Lung (tissue), 12 donors: ENCODE results near the gene C11orf91. TPM values are rescaled to one million over a fixed set of nuclear protein-coding genes. Genes with fewer than 3 reads are reported as not detected.

Experiments
- ATAC-seq: fragments of 200-7000 bp; cut with Tn5 transposase; one replicate; pipeline ENCODE4 v1.9.1; 2020; ENCODE audit warnings: moderate number of reproducible peaks; ENCODE audit not compliant: insufficient read depth, low FRiP score
- DNase-seq, 3 donors: peaks; one replicate each; pipeline ENCODE4 v3.0.0-alpha.2; 2013 to 2017
- H3K27ac ChIP-seq, 2 donors: one replicate each; pipeline ENCODE4 v1.5.1; 2013; ENCODE audit warnings: mild to moderate bottlenecking in 2 of 2, moderate library complexity in 2 of 2, control low read depth in 1 of 2, inconsistent platforms in 1 of 2, low read depth in 1 of 2, low read length in 1 of 2
- H3K27me3 ChIP-seq, 3 donors: one replicate each; pipeline ENCODE4 v1.5.1; 2013; ENCODE audit warnings: low read length in 2 of 3; ENCODE audit not compliant: control insufficient read depth in 3 of 3, insufficient read depth in 3 of 3
- H3K36me3 ChIP-seq, 4 donors: one replicate each; pipeline ENCODE4 v1.5.1; 2013; ENCODE audit warnings: low read length in 4 of 4, mild to moderate bottlenecking in 1 of 4, moderate library complexity in 1 of 4; ENCODE audit not compliant: control insufficient read depth in 4 of 4, insufficient read depth in 4 of 4
- H3K4me1 ChIP-seq, 5 donors: one replicate each; pipeline ENCODE4 v1.5.1; 2013; ENCODE audit warnings: low read length in 5 of 5, mild to moderate bottlenecking in 2 of 5, moderate library complexity in 1 of 5; ENCODE audit not compliant: control insufficient read depth in 5 of 5, insufficient read depth in 5 of 5
- H3K4me3 ChIP-seq: one replicate; pipeline ENCODE4 v1.5.1; 2013; ENCODE audit warnings: mild to moderate bottlenecking, control low read depth, moderate library complexity
- H3K9ac ChIP-seq, 2 donors: one replicate each; pipeline ENCODE4 v1.5.1; 2013; ENCODE audit warnings: low read length in 2 of 2, control low read depth in 1 of 2; ENCODE audit not compliant: insufficient read depth in 1 of 2
- H3K9me3 ChIP-seq, 4 donors: one replicate each; pipeline ENCODE4 v1.5.1; 2013; ENCODE audit warnings: low read length in 3 of 4, mild to moderate bottlenecking in 1 of 4, moderate library complexity in 1 of 4; ENCODE audit not compliant: control insufficient read depth in 4 of 4, insufficient read depth in 3 of 4
- CTCF ChIP-seq: IDR thresholded peaks from 2 replicates; pipeline ENCODE4 v1.5.1; 2012; ENCODE audit warnings: mild to moderate bottlenecking; ENCODE audit errors: control extremely low read depth, extremely low read depth
- WGBS, 2 donors: extraction: QIAGEN DNeasy Blood & Tissue Kit; methylation state at CpG; one replicate each; pipeline ENCODE4 v1.1.7; 2013; 5-methylcytosine and 5-hydroxymethylcytosine counted together
- polyA plus RNA-seq, 2 donors: library from polyadenylated mRNA; stranded (reverse); fragments of 200-250 nt; gene quantifications; one replicate each; pipeline ENCODE4 v1.2.1, GENCODE V29; 2013
- total RNA-seq, 2 donors: library from RNA; depleted of rRNA in 1 of 2; stranded (reverse); fragments of >200 nt in 1 of 2; gene quantifications; one replicate each; pipeline ENCODE4 v1.2.1, GENCODE V29; 2014 to 2021
- donor health status: control.
- donor health status: control.
- donor health status: Bipolar disorder and iron deficiency.
- donor health status: healthy.
- donor health status: DM: yes; HTN: yes; CAD: no.

The C11orf91 gene
- total and polyA plus RNA-seq, 4 donors: 0.58 to 3.6 TPM; not detected in 2

GRCh38 chr11:33668951-33669596 lies 31.6 kb downstream of the C11orf91 start:
- Histone ChIP-seq H3K9ac (no peak overlapping the region), H3K4me1 (no peaks in the 10 kb centered on the region), H3K36me3 (no peaks in the 10 kb centered on the region), H3K27ac (no peak overlapping the region), H3K9me3 (no peaks in the 10 kb centered on the region), H3K27me3 (no peaks in the 10 kb centered on the region), H3K4me3 (no peak overlapping the region)
- DNase-seq (no peak), ATAC-seq (no peak)
- 97 to 99% methylated on average over 6 of the region's 6 CpGs for WGBS, 2 donors
- no peak for TF ChIP-seq CTCF

- no peak for ATAC-seq
Measured at GRCh38 chr11:33668468-33668825, 32.2 kb downstream of the C11orf91 start.

GRCh38 chr11:33667819-33668467 lies 32.7 kb downstream of the C11orf91 start:
- 89 to 92% methylated on average over 18 of the region's 18 CpGs for WGBS, 2 donors
- Histone ChIP-seq H3K9ac (no peak overlapping the region), H3K27me3 (no peaks in the 10 kb centered on the region), H3K9me3 (no peaks in the 10 kb centered on the region), H3K4me3 (no peak overlapping the region), H3K4me1 (no peaks in the 10 kb centered on the region), H3K27ac (no peak overlapping the region), H3K36me3 (no peaks in the 10 kb centered on the region)
- ATAC-seq (no peak), DNase-seq (no peak)
- TF ChIP-seq CTCF: no peak

More at GRCh38 chr11:33668468-33668825, 32.2 kb downstream of the C11orf91 start:
- no peak for DNase-seq
- TF ChIP-seq CTCF: no peak
- no peaks in the 10 kb centered on the region for H3K4me1 ChIP-seq
- no peaks in the 10 kb centered on the region for H3K9me3 ChIP-seq
- no peaks in the 10 kb centered on the region for H3K36me3 ChIP-seq
- H3K27ac ChIP-seq: no peak overlapping the region
- no peak overlapping the region for H3K9ac ChIP-seq
- H3K4me3 ChIP-seq: no peak overlapping the region
- 86 to 92% methylated on average over 6 of the region's 6 CpGs for WGBS, 2 donors
- H3K27me3 ChIP-seq: no peaks in the 10 kb centered on the region
